ENCODE data around the gene STX12. TPM values are rescaled to one million over a fixed set of nuclear protein-coding genes. Genes with fewer than 3 reads are reported as not detected.

The STX12 gene
- total and polyA plus RNA-seq, 2 experiments from 2014 or later, result 6.1 to 9.0 TPM

DNA sequence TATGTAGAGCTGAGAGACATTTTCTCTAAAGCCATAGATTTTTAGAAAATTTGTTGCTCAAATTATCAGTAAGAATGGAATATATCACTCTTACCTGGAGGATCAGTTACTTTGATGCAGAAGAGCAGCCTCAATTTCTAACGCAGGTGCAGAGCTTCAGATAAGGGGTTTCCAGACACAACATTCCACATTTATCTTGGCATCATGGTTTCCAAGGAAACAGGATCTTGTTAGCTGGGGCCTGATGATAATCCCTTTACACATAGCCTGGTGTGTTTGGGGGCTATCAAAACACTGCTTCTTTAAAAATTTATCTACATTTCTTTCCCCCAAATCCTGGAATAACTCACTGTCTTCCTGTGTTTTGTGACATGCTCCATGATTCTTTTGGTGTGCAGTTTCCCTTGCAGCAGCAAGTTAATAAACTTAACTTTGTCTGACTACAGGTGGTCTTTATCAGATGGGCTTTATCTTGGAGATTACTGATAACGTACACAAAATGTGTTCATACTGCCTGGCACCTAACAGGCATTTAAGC is 2.7 kb upstream of the STX12 start (continued):
- TF ChIP-seq ZNF462 (CRISPR knock-in tag; IDR thresholded peaks at IDR 0.05) (no peak), EZH2 (IDR thresholded peaks at IDR 0.05; ENCODE audit: low read depth, unreplicated experiment) (no peak), ZNF114 (CRISPR knock-in tag; IDR thresholded peaks at IDR 0.05) (no peak), ETS1 (IDR thresholded peaks at IDR 0.05) (no peak)

DNA sequence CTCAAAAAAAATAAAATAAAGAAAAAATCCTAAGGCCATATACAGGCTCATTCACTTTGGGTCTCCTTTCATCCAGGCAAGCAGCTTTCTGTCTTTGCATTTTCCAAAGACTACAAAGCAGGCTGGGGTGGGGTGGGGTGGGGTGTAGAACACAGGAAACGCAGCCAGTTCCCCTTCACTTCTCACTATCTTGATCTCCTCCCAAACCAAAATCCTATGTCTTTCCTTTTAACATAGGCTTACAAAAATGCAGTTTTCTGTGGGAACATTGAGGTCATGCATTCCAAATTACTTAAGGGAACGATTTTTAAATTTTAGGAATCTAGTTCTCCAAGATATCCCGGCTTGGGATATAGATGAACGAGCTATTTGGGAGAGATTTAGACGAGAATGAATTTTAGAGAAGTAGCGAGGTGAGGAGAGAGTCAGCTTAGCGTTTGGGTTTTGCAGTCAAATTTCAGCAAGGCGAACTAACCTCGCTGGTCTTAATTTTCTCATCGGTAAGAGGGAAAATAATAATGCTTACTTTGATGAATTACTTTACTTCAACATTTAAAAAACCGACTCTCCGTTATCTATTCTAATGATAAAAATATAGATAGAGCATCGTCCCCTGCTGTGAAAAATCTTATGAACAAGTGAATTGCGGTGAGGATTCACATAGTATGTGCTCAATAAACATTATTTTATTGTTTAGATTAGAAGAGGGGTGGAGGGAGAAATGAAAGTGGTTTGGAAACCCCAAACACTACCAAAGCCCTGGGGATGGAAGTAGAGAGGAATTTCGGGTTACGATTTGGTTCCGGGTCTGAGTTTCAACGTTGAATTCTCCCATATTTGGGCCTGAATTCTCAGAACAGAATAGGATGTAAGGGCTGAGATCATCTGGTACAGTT is 735 bp upstream of the STX12 start:
- Histone ChIP-seq H3K36me3 (ENCODE audit: insufficient read depth) (no peaks in the 10 kb centered on the region), H3K27me3 (ENCODE audit: insufficient read depth) (no peaks in the 10 kb centered on the region), H3F3A (replicated peaks; ENCODE audit: low read depth) (no peaks in the 10 kb centered on the region), H4K20me1 (replicated peaks; ENCODE audit: insufficient read depth) (no peaks in the 10 kb centered on the region), H3K4me3 (peak overlapping the region; percentile 75), H3K79me2 (replicated peaks; ENCODE audit: insufficient read depth) (peaks cover 13% of the 10 kb centered on the region), H3K4me1 (ENCODE audit: insufficient read depth) (peaks cover 6% of the 10 kb centered on the region), H3K9me2 (ENCODE audit: insufficient read depth) (no peaks in the 10 kb centered on the region), H3K27ac (ENCODE audit: low read depth) (peak overlapping the region; percentile 29), H3K4me2 (peak overlapping the region; percentile 75), H2AFZ (peak overlapping the region; percentile 47)
- Mint-ChIP-seq H3K9me3 (no peaks in the 10 kb centered on the region), H3K4me1 (peaks cover 9% of the 10 kb centered on the region), H3K27me3 (ENCODE audit: insufficient read depth, low read depth, poor library complexity) (peaks cover 8% of the 10 kb centered on the region), H3K27ac (peak overlapping the region; percentile 89), H3K36me3 (ENCODE audit: low read depth) (no peaks in the 10 kb centered on the region), H3K4me3 (peak overlapping the region; percentile 85)
- peak; percentile 24 for DNase-seq (ENCODE audit: low spot score)
- TF ChIP-seq REST (IDR thresholded peaks at IDR 0.05; ENCODE audit: unreplicated experiment) (no peak), EZH2phosphoT487 (IDR thresholded peaks at IDR 0.05; ENCODE audit: unreplicated experiment) (no peak), JUNB (IDR thresholded peaks at IDR 0.05; ENCODE audit: unreplicated experiment) (no peak), EZH2 (IDR thresholded peaks at IDR 0.05; ENCODE audit: low read depth, unreplicated experiment) (no peak), ETS1 (IDR thresholded peaks at IDR 0.05) (no peak), ZNF114 (CRISPR knock-in tag; IDR thresholded peaks at IDR 0.05) (no peak)
- no peak; the same call in 1 of the 3 replicates for ATAC-seq

Measured in GM23338 (cell line).